Occipital lobe (tissue), 2 donors: ENCODE data around the gene PRKAR2B. TPM values are rescaled to one million over a fixed set of nuclear protein-coding genes. Genes with fewer than 3 reads are reported as not detected.
"Not testable (repeated sequence)": the region's sequence is repeated elsewhere in the genome, so short reads cannot be mapped to it uniquely, and the experiment has no call there.

ENCODE experiments used
- DNase-seq: peaks from one replicate; lab custom pipeline; 2025; lab: John Stamatoyannopoulos, UW
- total RNA-seq: library from RNA; depleted of rRNA; stranded (reverse); fragments of >200 nt; gene quantifications from one replicate; pipeline ENCODE4 v1.2.3, GENCODE V29; 2014

PRKAR2B gene
- total RNA-seq, 1 donor from 2014 or later, result 227 TPM

GRCh38 chr7:107026166-107026565 is 18.3 kb upstream of the PRKAR2B start:
- DNase-seq, result no peak

GRCh38 chr7:107027208-107027607 is 17.3 kb upstream of the PRKAR2B start:
- no peak for DNase-seq

GRCh38 chr7:107029061-107029763 is 15.3 kb upstream of the PRKAR2B start:
- DNase-seq, result no peak

GRCh38 chr7:107029764-107030286 is 14.7 kb upstream of the PRKAR2B start:
- DNase-seq, result no peak

GRCh38 chr7:107032050-107032449 is 12.5 kb upstream of the PRKAR2B start:
- no peak for DNase-seq

- DNase-seq, result no peak
Measured at GRCh38 chr7:107032720-107033438, 11.6 kb upstream of the PRKAR2B start.

- no peak for DNase-seq
Measured at GRCh38 chr7:107034553-107034952, 10.0 kb upstream of the PRKAR2B start.

GRCh38 chr7:107035446-107035845 is 9.1 kb upstream of the PRKAR2B start:
- DNase-seq, result no peak

- no peak for DNase-seq
Measured at GRCh38 chr7:107036535-107036934, 8.0 kb upstream of the PRKAR2B start.

- DNase-seq, result no peak
Measured at GRCh38 chr7:107037717-107038603, 6.5 kb upstream of the PRKAR2B start.

- DNase-seq, result no peak
Measured at GRCh38 chr7:107039199-107039900, 5.2 kb upstream of the PRKAR2B start.

GRCh38 chr7:107041097-107041496 is 3.4 kb upstream of the PRKAR2B start:
- no peak for DNase-seq

GRCh38 chr7:107041764-107042163 is 2.7 kb upstream of the PRKAR2B start:
- DNase-seq, result not testable (repeated sequence)

- not testable (repeated sequence) for DNase-seq
Measured at GRCh38 chr7:107042326-107042910, 2.1 kb upstream of the PRKAR2B start.

GRCh38 chr7:107043491-107043890 is 1.0 kb upstream of the PRKAR2B start:
- DNase-seq, result no peak

- no peak for DNase-seq
Measured at GRCh38 chr7:107043921-107044346, 571 bp upstream of the PRKAR2B start.

GRCh38 chr7:107045195-107045960 is 873 bp downstream of the PRKAR2B start:
- no peak for DNase-seq

- no peak for DNase-seq
Measured at GRCh38 chr7:107045980-107046379, 1.5 kb downstream of the PRKAR2B start.

GRCh38 chr7:107046491-107047259 is 2.2 kb downstream of the PRKAR2B start:
- no peak for DNase-seq
